Type B pancreatic cell (in vitro differentiated cells): Measurements from ENCODE around the gene RALGAPB. TPM values are rescaled to one million over a fixed set of nuclear protein-coding genes. Genes with fewer than 3 reads are reported as not detected.

Experiments
- DNase-seq: peaks from one replicate; pipeline ENCODE4 v3.0.0; 2021; ENCODE audit warnings: mixed read lengths; ENCODE audit not compliant: unreplicated experiment; ENCODE audit errors: extremely low spot score
- H3K27ac Mint-ChIP-seq: 2 replicates; pipeline ENCODE4 v1.8.0; 2021; ENCODE audit warnings: mild to moderate bottlenecking, mixed read lengths
- H3K27me3 Mint-ChIP-seq: 2 replicates; pipeline ENCODE4 v1.8.0; 2021; ENCODE audit warnings: mixed read lengths
- H3K36me3 Mint-ChIP-seq: 2 replicates; pipeline ENCODE4 v1.8.0; 2021; ENCODE audit warnings: mixed read lengths
- H3K4me1 Mint-ChIP-seq: one replicate; pipeline ENCODE4 v1.8.0; 2021; ENCODE audit warnings: mixed read lengths; ENCODE audit not compliant: unreplicated experiment
- H3K4me3 Mint-ChIP-seq: 2 replicates; pipeline ENCODE4 v1.8.0; 2021; ENCODE audit warnings: mild to moderate bottlenecking, mixed read lengths
- H3K9me3 Mint-ChIP-seq: 2 replicates; pipeline ENCODE4 v1.8.0; 2021; ENCODE audit warnings: mixed read lengths
- CTCF ChIP-seq: fragments of 200-600 bp; sonication (generic); conservative IDR thresholded peaks from 2 replicates; pipeline ENCODE4 v1.5.0; 2021; ENCODE audit warnings: antibody characterized with exemption, mild to moderate bottlenecking
- total RNA-seq: library from RNA; stranded (reverse); gene quantifications from 2 replicates; pipeline ENCODE4 v1.2.1, GENCODE V29; 2021; ENCODE audit warnings: low replicate concordance

Gene RALGAPB
- total RNA-seq, 1 donor from 2014 or later: 38.2 TPM

- H3K27ac Mint-ChIP-seq: no peak overlapping the region
- no peak for DNase-seq
- H3K4me1 Mint-ChIP-seq: no peaks in the 10 kb centered on the region
- H3K36me3 Mint-ChIP-seq: no peaks in the 10 kb centered on the region
- no peaks in the 10 kb centered on the region for H3K9me3 Mint-ChIP-seq
- H3K27me3 Mint-ChIP-seq: peaks cover 37% of the 10 kb centered on the region
- TF ChIP-seq CTCF: no peak
- no peak overlapping the region for H3K4me3 Mint-ChIP-seq
Measured at GRCh38 chr20:38608188-38608587, 135.5 kb downstream of the RALGAPB start.

GRCh38 chr20:38609815-38610214 is 137.2 kb downstream of the RALGAPB start:
- TF ChIP-seq CTCF: no peak
- H3K27me3 Mint-ChIP-seq: peaks cover 34% of the 10 kb centered on the region
- no peaks in the 10 kb centered on the region for H3K4me1 Mint-ChIP-seq
- H3K9me3 Mint-ChIP-seq: no peaks in the 10 kb centered on the region
- DNase-seq: no peak
- H3K36me3 Mint-ChIP-seq: no peaks in the 10 kb centered on the region
- H3K27ac Mint-ChIP-seq: no peak overlapping the region
- H3K4me3 Mint-ChIP-seq: no peak overlapping the region

- Mint-ChIP-seq H3K9me3 (no peaks in the 10 kb centered on the region), H3K27me3 (peaks cover 31% of the 10 kb centered on the region), H3K36me3 (no peaks in the 10 kb centered on the region), H3K4me3 (no peak overlapping the region), H3K4me1 (no peaks in the 10 kb centered on the region), H3K27ac (no peak overlapping the region)
- DNase-seq: no peak
- no peak for TF ChIP-seq CTCF
Measured at GRCh38 chr20:38610521-38610920, 137.9 kb downstream of the RALGAPB start.

GRCh38 chr20:38612751-38613515 is 140.3 kb downstream of the RALGAPB start:
- peaks cover 32% of the 10 kb centered on the region for H3K27me3 Mint-ChIP-seq
- H3K36me3 Mint-ChIP-seq: no peaks in the 10 kb centered on the region
- H3K4me1 Mint-ChIP-seq: no peaks in the 10 kb centered on the region
- H3K27ac Mint-ChIP-seq: no peak overlapping the region
- no peaks in the 10 kb centered on the region for H3K9me3 Mint-ChIP-seq
- no peak overlapping the region for H3K4me3 Mint-ChIP-seq
- TF ChIP-seq CTCF: no peak
- no peak for DNase-seq

- no peaks in the 10 kb centered on the region for H3K4me1 Mint-ChIP-seq
- H3K9me3 Mint-ChIP-seq: no peaks in the 10 kb centered on the region
- no peak overlapping the region for H3K4me3 Mint-ChIP-seq
- no peak for TF ChIP-seq CTCF
- H3K27ac Mint-ChIP-seq: no peak overlapping the region
- peaks cover 36% of the 10 kb centered on the region for H3K27me3 Mint-ChIP-seq
- no peak for DNase-seq
- no peaks in the 10 kb centered on the region for H3K36me3 Mint-ChIP-seq
Measured at GRCh38 chr20:38615283-38615682, 142.6 kb downstream of the RALGAPB start.

- H3K4me3 Mint-ChIP-seq: no peak overlapping the region
- H3K36me3 Mint-ChIP-seq: no peaks in the 10 kb centered on the region
- TF ChIP-seq CTCF: no peak
- no peaks in the 10 kb centered on the region for H3K9me3 Mint-ChIP-seq
- peaks cover 36% of the 10 kb centered on the region for H3K27me3 Mint-ChIP-seq
- no peak overlapping the region for H3K27ac Mint-ChIP-seq
- no peak for DNase-seq
- H3K4me1 Mint-ChIP-seq: no peaks in the 10 kb centered on the region
Measured at GRCh38 chr20:38616457-38616856, 143.8 kb downstream of the RALGAPB start.
